ENCODE measurements around the gene DRAXIN. TPM values are rescaled to one million over a fixed set of nuclear protein-coding genes. Genes with fewer than 3 reads are reported as not detected.

The DRAXIN gene
- total and polyA plus RNA-seq, 2 donors (not counting 3 experiments of a cell fraction or from before 2014, with no cell fraction given), result 0.44 to 3.2 TPM

- POLR2A ChIA-PET, result interaction anchor here (1.3 kb wide), 1 partner anchor 229 kb away, joined by 3 read pairs; no protein-coding TSS in a partner anchor
- intact Hi-C loops (cut with micrococcal nuclease), result loop anchor here (1.0 to 5.0 kb wide), 5 partner anchors 13 to 302 kb away; partner anchors contain the start of genes FBXO2, FBXO44, FBXO6 and MFN2
These were observed 11.0 kb upstream of the DRAXIN start for GRCh38 chr1:11680270-11681070.

More at GRCh38 chr1:11680270-11681070, 11.0 kb upstream of the DRAXIN start:
- peaks cover 9 to 12% of the 10 kb centered on the region in 2 experiments for H3K27me3 ChIP-seq (ENCODE audit: control insufficient read depth in 2 of 2, insufficient read depth in 2 of 2, low read length in 2 of 2)
- H3K4me2 ChIP-seq (ENCODE audit: insufficient read depth, low read length), result peak overlapping the region; percentile 70
- no peaks in the 10 kb centered on the region for H3K9me1 ChIP-seq (replicated peaks; ENCODE audit: control insufficient read depth, extremely low read depth, insufficient read depth, low read length)
- FAIRE-seq (peak; percentile 8), DNase-seq (ENCODE audit: low read depth, low spot score) (peak; percentile 72)
- no peaks in the 10 kb centered on the region for H3K9me3 ChIP-seq (replicated peaks; ENCODE audit: control insufficient read depth, insufficient read depth, low read length)
- peak overlapping the region; percentile 52 to 97 (median 61) for H3K4me3 ChIP-seq (replicated peaks in 1 of 3; ENCODE audit: insufficient read depth in 1 of 3, low read depth in 1 of 3, low read length in 3 of 3)
- CTCF ChIA-PET, result interaction anchor here (1.2 to 2.7 kb wide), 2 partner anchors 16 to 35 kb away, joined by 3 to 27 read pairs; partner anchors contain the start of gene FBXO6
- H4K20me1 ChIP-seq (replicated peaks; ENCODE audit: control insufficient read depth, extremely low read depth, insufficient read depth, low read length), result no peaks in the 10 kb centered on the region
- H3K9ac ChIP-seq (replicated peaks; ENCODE audit: extremely low read depth, insufficient read depth, low read length), result peak overlapping the region; percentile 62
- H3K36me3 ChIP-seq (ENCODE audit: control insufficient read depth in 2 of 2, extremely low read depth in 1 of 2, insufficient read depth in 2 of 2, low read length in 2 of 2), result peaks cover 0 to 7% of the 10 kb centered on the region in 2 experiments
- H2AFZ ChIP-seq (ENCODE audit: low read depth, low read length), result peak overlapping the region; percentile 92
- peak overlapping the region; percentile 49 for H3K27ac ChIP-seq (ENCODE audit: insufficient read depth, low read depth, low read length)
- no peaks in the 10 kb centered on the region for H3K79me2 ChIP-seq (ENCODE audit: control insufficient read depth, insufficient read depth, low read length)
- BruUV-seq (replicated peaks), result TSS peak; percentile 31
- dilution Hi-C loops (cut with MboI; ENCODE audit: extremely low pct_ligation_motif_present, low sequenced_read_pairs), result no loop called here
- TF ChIP-seq JUN (IDR thresholded peaks at IDR 0.05; ENCODE audit: borderline replicate concordance, insufficient read depth, insufficient read length, low read depth) (no peak), GATA2 (IDR thresholded peaks at IDR 0.05; ENCODE audit: insufficient read depth, insufficient read length, low read depth, low read length) (no peak), MYC (IDR thresholded peaks at IDR 0.05; ENCODE audit: low read depth, low read length) (no peak), FOS (IDR thresholded peaks at IDR 0.05; ENCODE audit: borderline replicate concordance, insufficient read depth, low read length) (no peak), MAX (IDR thresholded peaks at IDR 0.05; ENCODE audit: insufficient read depth, insufficient read length) (no peak), POLR2A (IDR thresholded peaks at IDR 0.05; ENCODE audit: low read depth, low read length) (no peak), CTCF (IDR thresholded peaks at IDR 0.05; ENCODE audit: extremely low read depth in 1 of 2, insufficient read depth in 1 of 2, low read depth in 1 of 2, low read length in 2 of 2) (no peak), POLR2AphosphoS5 (IDR thresholded peaks at IDR 0.05; ENCODE audit: insufficient read depth, low read depth, low read length) (no peak), EZH2 (IDR thresholded peaks at IDR 0.05; ENCODE audit: borderline replicate concordance, low read depth, low read length, severe bottlenecking) (no peak)
- H3K4me1 ChIP-seq (ENCODE audit: control insufficient read depth, extremely low read depth, insufficient read depth, low read length), result peaks cover 7% of the 10 kb centered on the region
